Embryonic facial prominence (tissue), 1 donor: ENCODE results near the gene CYP27A1.

ENCODE experiments used
- DNase-seq: peaks from one replicate; pipeline ENCODE4 v3.0.0-alpha.2; 2016; ENCODE audit errors: extremely low spot score

CYP27A1 gene

GRCh38 chr2:218811382-218811781, 29.4 kb downstream of the CYP27A1 start:
- no peak for DNase-seq

- DNase-seq: no peak
These were observed 30.3 kb downstream of the CYP27A1 start for GRCh38 chr2:218812096-218812815.

- no peak for DNase-seq
These were observed 30.9 kb downstream of the CYP27A1 start for GRCh38 chr2:218812861-218813260.

GRCh38 chr2:218813771-218814460, 32.0 kb downstream of the CYP27A1 start:
- DNase-seq: no peak

- DNase-seq: no peak
These were observed 32.7 kb downstream of the CYP27A1 start for GRCh38 chr2:218814540-218815243.

GRCh38 chr2:218815244-218815637, 33.3 kb downstream of the CYP27A1 start:
- DNase-seq: no peak

- no peak for DNase-seq
These were observed 33.7 kb downstream of the CYP27A1 start for GRCh38 chr2:218815649-218816048.

GRCh38 chr2:218816561-218817011, 34.6 kb downstream of the CYP27A1 start:
- no peak for DNase-seq

- DNase-seq: no peak
These were observed 37.1 kb downstream of the CYP27A1 start for GRCh38 chr2:218819093-218819492.

- no peak for DNase-seq
These were observed 38.9 kb downstream of the CYP27A1 start for GRCh38 chr2:218820746-218821369.

GRCh38 chr2:218821605-218822211, 39.8 kb downstream of the CYP27A1 start:
- no peak for DNase-seq

GRCh38 chr2:218822622-218823021, 40.7 kb downstream of the CYP27A1 start:
- DNase-seq: no peak

GRCh38 chr2:218823196-218823855, 41.4 kb downstream of the CYP27A1 start:
- DNase-seq: no peak

- DNase-seq: no peak
These were observed 42.1 kb downstream of the CYP27A1 start for GRCh38 chr2:218824004-218824403.

GRCh38 chr2:218826791-218827190, 44.8 kb downstream of the CYP27A1 start:
- DNase-seq: no peak

GRCh38 chr2:218827701-218828476, 45.9 kb downstream of the CYP27A1 start:
- DNase-seq: no peak

- DNase-seq: no peak
These were observed 46.5 kb downstream of the CYP27A1 start for GRCh38 chr2:218828477-218828778.

- DNase-seq: no peak
These were observed 48.0 kb downstream of the CYP27A1 start for GRCh38 chr2:218829868-218830451.

- no peak for DNase-seq
These were observed 48.8 kb downstream of the CYP27A1 start for GRCh38 chr2:218830526-218831306.
